ENCODE measurements around the gene RUBCN.

The RUBCN gene

DNA sequence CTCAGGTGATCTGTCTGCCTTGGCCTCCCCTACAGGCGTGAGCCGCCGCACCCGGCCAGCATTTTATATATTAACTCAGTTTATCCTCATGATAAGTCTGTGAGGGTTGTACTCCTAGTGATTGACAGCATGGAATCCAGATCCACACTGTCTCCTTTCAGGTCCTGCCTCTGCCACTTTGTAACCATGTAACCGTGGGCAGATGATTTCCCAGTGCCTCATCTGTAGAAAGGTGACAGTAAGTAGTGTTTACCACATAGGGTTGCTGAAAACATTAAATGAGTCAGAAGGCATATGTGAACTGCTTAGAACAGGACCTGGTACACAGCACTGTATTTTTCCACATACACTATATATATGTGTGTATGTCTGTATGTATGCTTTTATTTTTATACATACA, 15.4 kb upstream of the RUBCN start:
- Histone ChIP-seq H3K4me1 (ENCODE audit: insufficient read depth, low read length) (peaks cover 33% of the 10 kb centered on the region), H4K20me1 (ENCODE audit: insufficient read depth, low read length) (peaks cover 18% of the 10 kb centered on the region), H3K27me3 (ENCODE audit: insufficient read depth, low read length, poor library complexity) (peaks cover 16% of the 10 kb centered on the region), H3K79me2 (ENCODE audit: insufficient read depth, low read length) (peaks cover 38% of the 10 kb centered on the region), H2AFZ (ENCODE audit: low read depth, low read length) (no peak overlapping the region), H3K4me3 (ENCODE audit: low read depth in 1 of 2, low read length in 2 of 2) (peak overlapping the region in 1 of 2 experiments; percentile 80; a peak in 3 of 4 replicates), H3K4me2 (ENCODE audit: insufficient read depth, low read length) (peak overlapping the region; percentile 94), H3K9me3 (ENCODE audit: insufficient read depth, low read length, severe bottlenecking) (no peaks in the 10 kb centered on the region), H3K36me3 (ENCODE audit: insufficient read depth, low read length) (no peaks in the 10 kb centered on the region; the same call in 1 of the 2 replicates), H3K9ac (ENCODE audit: low read depth, low read length) (peak overlapping the region; percentile 74; the same call in 1 of the 2 replicates), H3K27ac (ENCODE audit: low read length) (no peak overlapping the region)
- DNase-seq (no peak), ATAC-seq (ENCODE audit: insufficient read depth, low read depth) (no peak)
- TF ChIP-seq, protein P1, sequence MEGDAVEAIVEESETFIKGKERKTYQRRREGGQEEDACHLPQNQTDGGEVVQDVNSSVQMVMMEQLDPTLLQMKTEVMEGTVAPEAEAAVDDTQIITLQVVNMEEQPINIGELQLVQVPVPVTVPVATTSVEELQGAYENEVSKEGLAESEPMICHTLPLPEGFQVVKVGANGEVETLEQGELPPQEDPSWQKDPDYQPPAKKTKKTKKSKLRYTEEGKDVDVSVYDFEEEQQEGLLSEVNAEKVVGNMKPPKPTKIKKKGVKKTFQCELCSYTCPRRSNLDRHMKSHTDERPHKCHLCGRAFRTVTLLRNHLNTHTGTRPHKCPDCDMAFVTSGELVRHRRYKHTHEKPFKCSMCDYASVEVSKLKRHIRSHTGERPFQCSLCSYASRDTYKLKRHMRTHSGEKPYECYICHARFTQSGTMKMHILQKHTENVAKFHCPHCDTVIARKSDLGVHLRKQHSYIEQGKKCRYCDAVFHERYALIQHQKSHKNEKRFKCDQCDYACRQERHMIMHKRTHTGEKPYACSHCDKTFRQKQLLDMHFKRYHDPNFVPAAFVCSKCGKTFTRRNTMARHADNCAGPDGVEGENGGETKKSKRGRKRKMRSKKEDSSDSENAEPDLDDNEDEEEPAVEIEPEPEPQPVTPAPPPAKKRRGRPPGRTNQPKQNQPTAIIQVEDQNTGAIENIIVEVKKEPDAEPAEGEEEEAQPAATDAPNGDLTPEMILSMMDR (IDR thresholded peaks at IDR 0.05; ENCODE audit: borderline replicate concordance, extremely low read depth, low read length, poor library complexity, severe bottlenecking) = no peak
- no peak for TF ChIP-seq EZH2 (IDR thresholded peaks at IDR 0.05; ENCODE audit: borderline replicate concordance, low read depth, low read length, severe bottlenecking)

- peaks cover 18% of the 10 kb centered on the region for H4K20me1 ChIP-seq (ENCODE audit: insufficient read depth, low read length)
- peak overlapping the region; percentile 80 for H2AFZ ChIP-seq (ENCODE audit: low read depth, low read length)
- ATAC-seq (ENCODE audit: insufficient read depth, low read depth) (peak; percentile 15), DNase-seq (peak; percentile 57)
- peak overlapping the region; percentile 59 to 80 for H3K4me3 ChIP-seq (ENCODE audit: low read depth in 1 of 2, low read length in 2 of 2)
- no peaks in the 10 kb centered on the region for H3K9me3 ChIP-seq (ENCODE audit: insufficient read depth, low read length, severe bottlenecking)
- H3K79me2 ChIP-seq (ENCODE audit: insufficient read depth, low read length) = peaks cover 34% of the 10 kb centered on the region
- H3K4me2 ChIP-seq (ENCODE audit: insufficient read depth, low read length) = peak overlapping the region; percentile 94
- H3K9ac ChIP-seq (ENCODE audit: low read depth, low read length) = peak overlapping the region; percentile 74
- no peaks in the 10 kb centered on the region; the same call in 1 of the 2 replicates for H3K36me3 ChIP-seq (ENCODE audit: insufficient read depth, low read length)
- peak overlapping the region; percentile 45 for H3K27ac ChIP-seq (ENCODE audit: low read length)
- H3K4me1 ChIP-seq (ENCODE audit: insufficient read depth, low read length) = peaks cover 33% of the 10 kb centered on the region
- H3K27me3 ChIP-seq (ENCODE audit: insufficient read depth, low read length, poor library complexity) = peaks cover 16% of the 10 kb centered on the region
- TF ChIP-seq, protein P1 (IDR thresholded peaks at IDR 0.05; ENCODE audit: borderline replicate concordance, extremely low read depth, low read length, poor library complexity, severe bottlenecking) = peak; percentile 12
- TF ChIP-seq EZH2 (IDR thresholded peaks at IDR 0.05; ENCODE audit: borderline replicate concordance, low read depth, low read length, severe bottlenecking) = no peak
These were observed 14.4 kb upstream of the RUBCN start for GRCh38 chr3:197750858-197751737.

DNA sequence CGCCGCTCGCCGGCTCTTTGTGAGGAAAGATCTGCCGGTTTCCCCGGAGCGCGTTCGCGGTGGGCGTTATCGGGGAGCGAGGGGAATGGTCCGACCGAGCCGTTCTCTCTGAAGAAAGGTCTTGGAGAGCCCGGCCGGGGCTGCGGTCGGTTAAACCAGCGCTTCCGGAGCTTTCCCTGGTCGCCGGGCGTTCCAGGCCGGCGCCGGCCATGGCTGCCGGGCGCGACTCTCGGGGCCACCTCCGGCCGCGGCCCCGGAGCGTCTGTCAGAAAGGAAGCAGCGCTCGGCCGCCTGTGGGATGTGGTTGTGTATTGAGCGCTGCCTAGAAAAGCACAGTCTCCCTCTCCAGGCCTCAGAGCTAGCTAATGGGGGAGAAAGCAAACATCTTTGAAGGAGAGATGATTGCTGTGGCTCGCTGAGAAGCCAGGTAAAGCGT, 13.7 kb upstream of the RUBCN start:
- peak overlapping the region; percentile 74 for H3K9ac ChIP-seq (ENCODE audit: low read depth, low read length)
- DNase-seq = peak; percentile 64

More for the DNA sequence above, 13.7 kb upstream of the RUBCN start:
- peaks cover 33% of the 10 kb centered on the region for H3K4me1 ChIP-seq (ENCODE audit: insufficient read depth, low read length)
- H3K27ac ChIP-seq (ENCODE audit: low read length) = peak overlapping the region; percentile 45
- H3K27me3 ChIP-seq (ENCODE audit: insufficient read depth, low read length, poor library complexity) = peaks cover 16% of the 10 kb centered on the region
- H4K20me1 ChIP-seq (ENCODE audit: insufficient read depth, low read length) = peaks cover 18% of the 10 kb centered on the region
- peak; percentile 66 for ATAC-seq (ENCODE audit: insufficient read depth, low read depth)
- H3K4me3 ChIP-seq (ENCODE audit: low read depth in 1 of 2, low read length in 2 of 2) = peak overlapping the region; percentile 59 to 80
- peaks cover 33% of the 10 kb centered on the region for H3K79me2 ChIP-seq (ENCODE audit: insufficient read depth, low read length)
- TF ChIP-seq, protein P1 (IDR thresholded peaks at IDR 0.05; ENCODE audit: borderline replicate concordance, extremely low read depth, low read length, poor library complexity, severe bottlenecking) = peak; percentile 27
- TF ChIP-seq EZH2 (IDR thresholded peaks at IDR 0.05; ENCODE audit: borderline replicate concordance, low read depth, low read length, severe bottlenecking) = no peak
- peak overlapping the region; percentile 94 for H3K4me2 ChIP-seq (ENCODE audit: insufficient read depth, low read length)
- H3K36me3 ChIP-seq (ENCODE audit: insufficient read depth, low read length) = no peaks in the 10 kb centered on the region; the same call in 1 of the 2 replicates
- H2AFZ ChIP-seq (ENCODE audit: low read depth, low read length) = peak overlapping the region; percentile 80
- no peaks in the 10 kb centered on the region for H3K9me3 ChIP-seq (ENCODE audit: insufficient read depth, low read length, severe bottlenecking)

All from DND-41 (cell line).